HG03432 (cell line): ENCODE data around the gene CNTNAP2.

ENCODE experiments used
- ATAC-seq: cut with Tn5 transposase; IDR thresholded peaks from one replicate; pipeline ENCODE4 v1.9.1; 2021; ENCODE audit warnings: mild to moderate bottlenecking, moderate library complexity; ENCODE audit not compliant: unreplicated experiment

Gene CNTNAP2

DNA sequence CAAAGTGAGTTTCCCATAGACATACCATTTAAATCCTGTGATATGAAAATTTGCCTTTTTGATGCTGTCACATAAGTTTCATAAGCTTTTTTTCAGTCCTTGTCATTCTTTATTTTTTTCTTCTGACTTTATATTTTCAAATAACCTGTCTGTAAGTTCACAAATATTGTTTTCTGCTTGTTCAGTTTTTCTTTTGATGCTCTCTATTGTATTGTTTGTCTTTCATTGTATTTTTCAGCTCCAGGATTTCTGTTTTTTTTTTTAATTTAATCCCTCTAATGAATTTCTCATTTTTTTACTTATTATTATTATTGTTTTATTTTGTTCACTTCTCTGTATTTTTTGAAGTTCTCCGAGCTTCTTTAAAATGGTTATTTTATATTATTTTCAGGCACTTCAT, 623.4 kb downstream of the CNTNAP2 start:
- no peak for ATAC-seq

DNA sequence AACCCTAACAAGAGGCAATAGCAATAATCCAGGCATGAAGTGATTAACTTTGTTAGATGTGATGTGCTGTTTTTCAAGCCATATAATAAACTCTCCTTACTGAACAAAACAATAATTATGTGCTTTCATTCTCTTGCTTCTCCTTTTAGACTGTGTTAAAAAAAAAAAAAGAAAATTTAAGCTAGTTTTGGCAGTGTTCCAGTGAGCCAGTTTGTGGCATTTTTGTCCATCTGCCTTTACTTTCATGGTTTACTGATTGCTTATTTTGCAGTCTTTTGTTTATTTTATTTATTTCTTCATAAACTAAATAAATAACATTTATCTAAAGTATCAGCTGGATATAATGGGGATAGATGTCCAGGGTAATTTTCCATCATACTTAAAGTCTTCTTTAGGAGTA, 625.3 kb downstream of the CNTNAP2 start:
- ATAC-seq, result no peak

DNA sequence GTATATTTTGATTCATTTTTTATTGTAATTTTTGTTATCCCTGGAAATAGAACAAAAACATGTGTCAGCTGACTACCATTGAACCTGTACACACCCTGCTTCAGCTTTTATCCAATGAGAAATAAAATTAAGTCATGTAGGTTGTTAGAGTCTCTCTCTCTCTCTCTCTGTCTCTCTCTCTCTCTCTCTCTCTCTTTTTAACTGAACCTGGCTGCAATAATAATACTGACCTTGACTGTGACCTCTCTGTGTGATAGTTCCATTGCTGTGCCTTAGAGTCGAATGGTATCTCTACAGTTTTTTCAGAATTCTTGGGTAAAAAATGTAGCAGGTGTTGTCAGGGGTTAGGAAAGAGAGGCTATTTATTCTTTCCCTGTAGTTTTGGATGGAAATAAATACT, 637.8 kb downstream of the CNTNAP2 start:
- no peak for ATAC-seq

DNA sequence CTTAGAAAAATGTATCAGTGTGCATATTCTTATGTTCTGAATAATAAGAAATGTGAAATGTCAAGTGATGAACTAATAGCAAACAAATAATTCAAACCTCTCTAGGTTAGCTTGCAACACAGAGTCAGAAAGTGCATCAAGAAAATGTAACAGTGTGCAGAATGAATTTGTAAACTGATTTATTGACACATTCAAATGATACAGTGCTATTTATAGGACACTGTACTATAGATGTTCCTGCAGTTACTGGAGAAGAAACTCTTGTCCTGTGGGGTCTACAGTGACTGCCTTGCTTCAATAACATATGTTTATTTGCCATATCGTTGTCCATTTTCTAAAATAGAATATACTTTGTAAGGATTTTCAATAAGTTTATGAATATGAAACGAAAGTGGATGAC, 639.0 kb downstream of the CNTNAP2 start:
- no peak for ATAC-seq

DNA sequence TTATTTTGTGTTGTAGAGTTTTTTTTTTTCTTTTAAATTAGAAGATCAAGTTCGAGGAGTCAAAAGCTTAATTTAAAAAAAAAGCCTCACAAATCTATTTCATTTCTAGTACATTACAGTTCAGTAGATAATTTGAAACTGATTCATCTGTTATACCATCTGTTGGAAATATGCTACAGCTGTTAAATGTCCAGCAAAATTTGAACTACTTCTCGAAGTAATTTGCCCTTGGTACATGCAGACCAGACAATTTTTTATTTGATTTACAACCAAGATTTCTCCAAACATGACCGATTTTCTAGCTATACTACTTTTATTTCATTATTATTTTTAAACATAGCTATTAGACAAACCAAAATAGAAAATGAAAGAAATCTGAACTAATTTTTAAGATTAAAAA, 647.9 kb downstream of the CNTNAP2 start:
- no peak for ATAC-seq

DNA sequence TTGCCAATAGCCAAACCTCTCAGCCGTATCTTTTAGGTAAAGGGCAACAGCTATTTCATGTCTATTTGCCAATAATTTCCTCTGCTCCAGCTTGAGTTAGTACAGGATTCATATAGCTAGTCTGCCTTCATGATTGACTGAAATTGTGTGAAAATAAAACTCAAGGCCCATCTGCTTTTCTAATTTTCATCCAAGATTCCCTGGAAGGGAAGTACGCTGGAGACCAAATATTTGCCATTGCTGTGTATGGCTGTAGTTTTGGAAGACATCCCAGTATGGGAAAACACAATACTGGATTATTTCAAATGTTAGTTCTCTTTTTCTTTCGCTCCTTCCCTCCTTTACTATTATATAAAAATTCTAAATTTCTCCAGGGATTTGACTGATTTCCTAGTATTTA, 652.4 kb downstream of the CNTNAP2 start:
- ATAC-seq, result no peak

DNA sequence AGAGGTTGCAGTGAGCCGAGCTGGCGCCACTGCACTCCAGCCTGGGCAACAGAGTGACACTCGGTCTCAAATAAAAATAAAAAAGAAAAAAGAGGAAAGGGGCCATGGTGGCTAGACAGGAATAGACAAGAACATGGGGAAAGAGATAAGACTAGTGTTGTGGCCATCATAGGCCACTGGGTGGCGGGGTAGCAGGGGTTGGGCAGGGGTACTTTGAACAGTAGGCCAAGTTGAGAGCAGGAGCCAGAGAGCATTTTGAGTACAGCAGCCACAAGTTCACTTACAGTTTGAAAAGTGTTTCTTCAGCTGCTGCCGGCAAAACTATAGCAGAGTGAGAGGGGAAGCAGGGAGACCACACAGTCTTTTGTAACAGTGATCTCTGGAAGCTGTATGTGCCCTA, 656.0 kb downstream of the CNTNAP2 start:
- no peak for ATAC-seq

DNA sequence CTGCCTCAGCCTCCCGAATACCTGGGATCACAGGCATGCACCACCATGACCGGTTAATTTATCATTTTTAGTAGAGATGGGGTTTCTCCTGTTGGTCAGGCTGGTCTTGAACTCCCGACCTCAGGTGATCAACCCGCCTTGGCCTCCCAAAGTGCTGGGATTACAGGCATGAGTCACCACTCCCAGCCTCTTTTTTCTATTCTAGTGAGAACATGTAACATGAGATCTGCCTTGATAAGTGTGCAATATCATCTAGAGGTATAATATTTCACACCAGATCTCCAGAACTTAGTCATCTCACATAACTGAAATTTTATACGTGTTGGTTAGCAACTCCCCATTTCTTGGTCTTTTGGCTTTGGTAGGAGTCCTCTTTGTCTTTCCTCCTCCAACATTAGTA, 656.9 kb downstream of the CNTNAP2 start:
- no peak for ATAC-seq

DNA sequence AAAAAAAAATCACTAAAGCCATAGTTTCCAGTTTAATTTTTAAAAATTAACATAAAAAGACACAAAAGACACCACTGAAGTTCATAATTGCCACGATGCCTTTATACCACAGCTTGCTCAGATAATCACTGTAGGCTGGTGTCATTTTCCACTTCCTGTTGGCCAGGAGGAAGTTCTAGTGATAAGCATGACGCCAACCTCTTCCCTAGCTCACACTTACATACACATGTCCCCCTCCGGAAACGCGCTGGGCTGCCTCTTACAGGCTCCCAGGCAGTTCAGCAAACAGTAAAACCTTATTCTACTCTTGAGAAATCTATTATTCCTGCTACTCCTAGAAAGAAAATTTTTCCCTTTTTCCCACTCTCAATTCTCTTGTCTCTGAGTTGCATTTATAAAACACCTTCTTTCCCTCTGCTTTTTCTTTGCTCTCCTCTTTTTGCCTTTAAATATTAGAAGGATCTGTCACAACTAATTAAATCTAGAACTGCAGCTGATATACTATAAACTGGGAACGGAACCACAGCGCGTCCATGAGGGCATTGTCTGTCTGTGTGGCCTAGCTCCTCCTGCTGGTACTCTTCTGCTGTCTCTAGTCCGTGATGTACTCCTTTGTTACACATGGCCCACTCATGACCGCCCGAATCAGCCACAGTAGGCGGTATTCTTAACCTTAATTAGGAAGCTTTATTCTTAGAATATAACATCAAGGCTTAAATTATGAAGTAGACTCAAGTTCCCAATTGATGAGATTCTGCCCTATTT, 664.9 kb downstream of the CNTNAP2 start:
- ATAC-seq, result no peak

DNA sequence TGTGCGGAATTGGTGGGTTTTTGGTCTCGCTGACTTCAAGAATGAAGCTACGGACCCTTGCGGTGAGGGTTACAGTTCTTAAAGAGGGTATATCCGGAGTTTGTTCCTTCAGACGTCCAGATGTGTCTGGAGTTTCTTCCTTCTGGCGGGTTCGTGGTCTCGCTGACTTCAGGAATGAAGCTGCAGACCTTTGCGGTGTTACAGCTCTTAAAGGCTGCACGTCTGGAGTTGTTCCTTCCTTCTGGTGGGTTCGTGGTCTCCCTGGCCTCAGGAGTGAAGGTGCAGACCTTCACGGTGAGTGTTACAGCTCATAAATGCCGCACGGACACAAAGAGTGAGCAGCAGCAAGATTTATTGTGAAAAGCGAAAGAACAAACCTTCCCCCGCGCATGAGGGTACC, 670.7 kb downstream of the CNTNAP2 start:
- no peak for ATAC-seq

DNA sequence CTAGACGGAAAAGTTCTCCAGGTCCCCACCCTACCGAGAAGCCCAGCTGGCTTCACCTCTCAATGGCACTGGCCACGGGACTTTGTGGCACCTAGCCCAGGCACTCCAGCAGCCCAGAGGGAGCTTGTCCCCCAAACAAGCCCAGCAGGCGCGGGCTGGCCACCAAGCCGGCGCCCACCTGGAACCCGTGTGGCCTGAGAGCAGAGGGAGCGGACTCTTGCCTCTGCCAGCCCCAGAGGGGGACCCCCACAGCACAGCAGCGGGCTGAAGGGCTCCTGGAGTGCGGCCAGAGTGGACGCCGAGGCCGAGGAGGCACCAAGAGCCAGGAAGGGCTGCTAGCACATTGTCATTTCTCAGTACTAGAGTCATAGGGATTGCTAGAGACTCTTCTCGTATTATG, 671.4 kb downstream of the CNTNAP2 start:
- no peak for ATAC-seq

DNA sequence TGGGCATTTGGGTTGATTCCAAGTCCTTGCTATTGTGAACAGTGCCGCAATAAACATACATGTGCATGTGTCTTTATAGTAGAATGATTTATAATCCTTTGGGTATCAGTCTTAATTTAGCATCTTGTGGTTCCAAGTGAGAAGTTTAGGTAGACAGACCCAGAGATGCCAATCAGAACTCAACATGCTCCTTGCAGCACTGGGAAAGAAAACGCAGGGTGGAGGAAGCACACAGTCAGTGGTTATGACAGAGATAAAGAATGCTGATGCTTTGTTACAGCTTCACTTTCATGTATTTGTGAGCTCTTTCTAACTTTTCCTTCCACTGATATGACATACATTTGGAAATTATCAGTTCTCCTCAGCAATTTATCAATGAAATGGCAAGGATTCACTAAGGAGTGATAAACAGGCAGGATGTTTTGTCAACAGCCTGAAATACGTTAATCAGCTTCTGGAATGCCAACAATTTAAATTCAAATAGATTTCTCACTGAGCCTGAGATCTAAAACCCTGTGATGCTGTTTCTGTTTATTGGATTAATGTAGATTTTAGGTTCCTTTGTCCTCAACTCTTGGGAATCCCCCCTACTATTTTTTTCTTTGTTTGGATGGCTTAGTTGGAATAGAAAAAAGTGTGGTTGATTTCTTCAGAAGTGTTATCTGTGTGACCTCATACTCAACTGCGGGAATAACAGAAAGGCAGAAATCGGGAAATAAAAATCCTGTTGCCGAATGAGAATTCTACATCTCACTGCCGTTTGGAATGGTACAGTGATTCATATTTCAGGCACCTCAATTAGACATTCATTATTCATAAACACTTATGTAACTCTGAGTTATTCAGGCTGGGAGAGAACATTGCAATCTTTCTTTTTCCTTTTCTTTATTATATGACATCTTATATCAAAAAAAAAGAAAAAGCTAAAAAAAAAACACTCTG, 675.0 kb downstream of the CNTNAP2 start:
- ATAC-seq, result no peak

DNA sequence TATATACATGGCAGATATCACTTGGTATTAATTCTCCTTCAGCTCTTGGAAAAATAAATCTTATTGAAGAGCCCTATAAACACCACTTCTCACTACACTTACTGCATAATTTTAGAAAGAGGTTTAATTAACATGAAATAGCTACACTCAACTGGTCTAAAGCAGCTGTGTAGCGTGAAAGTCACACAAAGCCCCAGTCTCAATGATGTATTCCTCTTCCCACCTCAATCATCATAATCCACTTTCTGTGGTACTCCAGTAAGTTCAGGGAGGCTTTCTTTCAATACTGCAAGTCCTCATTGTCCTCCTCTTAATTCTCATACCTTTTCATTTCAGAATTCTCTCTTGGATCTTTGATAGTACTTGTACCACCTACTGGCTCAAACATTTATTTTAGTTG, 688.0 kb downstream of the CNTNAP2 start:
- no peak for ATAC-seq

DNA sequence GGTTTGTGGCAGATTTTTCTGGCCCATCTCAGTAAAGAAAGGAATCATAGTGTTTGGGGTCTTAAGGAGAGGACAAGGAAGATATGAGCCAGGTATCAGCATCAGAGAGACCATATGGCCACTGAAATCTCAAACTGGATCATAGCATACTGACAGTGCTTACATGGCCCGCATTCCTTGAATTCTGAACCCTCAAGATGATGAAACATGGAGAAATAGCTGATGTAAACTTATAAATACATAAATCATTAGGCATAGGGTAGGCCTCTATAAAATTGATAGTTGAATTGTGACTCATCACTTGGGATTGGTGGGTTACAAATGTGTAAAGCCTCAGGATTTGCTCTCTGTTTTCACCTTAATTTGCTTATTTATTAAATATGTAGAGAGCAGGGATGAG, 688.5 kb downstream of the CNTNAP2 start:
- no peak for ATAC-seq

DNA sequence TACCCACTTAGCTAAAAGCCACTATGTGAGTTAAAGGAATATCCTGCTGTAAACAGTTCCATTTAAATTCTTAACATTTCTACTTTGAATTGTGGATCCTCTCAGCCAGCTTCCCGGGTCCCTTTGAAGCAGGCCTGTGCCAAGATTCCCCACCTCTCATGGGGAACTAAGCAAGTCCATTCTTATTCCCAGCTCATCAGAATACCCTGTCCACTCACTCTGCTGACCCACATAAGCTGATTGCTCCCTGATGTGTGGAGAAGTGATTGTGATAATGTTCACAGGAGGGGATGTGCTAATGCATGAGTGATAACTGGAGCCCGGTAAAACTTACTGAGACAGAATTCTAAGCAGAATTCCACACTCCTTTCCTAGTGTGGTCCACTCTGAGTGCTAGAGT, 709.7 kb downstream of the CNTNAP2 start:
- no peak for ATAC-seq

DNA sequence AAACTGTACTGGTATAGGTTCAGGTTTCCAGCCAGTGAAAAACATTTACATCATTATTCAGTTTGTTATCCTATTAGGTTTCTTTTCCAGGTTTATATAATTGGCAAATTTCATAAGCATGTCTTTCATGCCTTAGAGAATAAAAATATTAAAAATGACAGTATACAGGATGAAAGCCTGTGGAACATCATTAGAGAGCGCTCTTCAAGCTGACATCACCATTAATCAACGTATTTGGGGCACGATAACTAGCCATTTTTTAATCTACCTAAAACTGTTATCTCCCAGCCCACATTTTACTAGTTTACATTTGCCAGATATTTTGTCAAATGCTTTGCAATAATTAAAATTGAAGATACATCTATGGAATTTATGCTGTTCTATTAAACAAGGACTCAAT, 714.1 kb downstream of the CNTNAP2 start:
- no peak for ATAC-seq

DNA sequence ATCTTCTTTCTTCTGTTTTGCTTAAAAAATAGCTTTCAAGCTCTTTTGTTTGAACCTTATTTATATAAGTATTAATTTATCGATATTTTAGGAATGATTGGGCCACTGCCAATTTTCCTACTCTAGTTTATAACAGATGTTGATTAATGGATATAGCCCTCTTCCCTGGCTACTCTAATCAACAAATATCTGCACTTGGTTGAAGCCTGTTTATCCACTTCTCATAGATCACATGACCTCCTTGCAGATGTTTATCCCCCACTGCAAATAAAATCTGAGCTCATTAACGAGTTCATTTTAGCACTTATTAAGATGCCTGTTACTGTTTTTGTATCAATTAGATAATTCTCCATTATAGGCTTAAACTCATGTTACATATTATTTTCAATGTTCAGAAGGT, 715.3 kb downstream of the CNTNAP2 start:
- no peak for ATAC-seq

DNA sequence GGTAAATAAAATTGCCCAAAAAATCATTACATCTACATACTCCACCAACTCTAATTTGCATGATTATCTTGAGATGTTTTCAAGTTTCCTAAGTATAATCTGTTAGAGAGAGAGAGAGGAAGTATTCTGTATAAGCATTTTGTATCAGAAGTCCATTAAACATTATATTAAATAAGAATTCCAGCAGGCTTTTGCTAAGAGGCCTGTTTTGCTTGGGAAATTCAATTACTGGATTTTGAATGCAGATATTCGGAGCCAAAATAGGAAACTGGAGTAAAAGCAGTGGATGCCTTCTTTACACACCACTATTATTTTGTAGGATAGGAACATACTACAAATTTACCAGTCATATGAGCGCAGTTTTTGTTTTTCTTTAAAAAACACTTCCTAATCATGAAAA, 727.8 kb downstream of the CNTNAP2 start:
- ATAC-seq, result no peak

DNA sequence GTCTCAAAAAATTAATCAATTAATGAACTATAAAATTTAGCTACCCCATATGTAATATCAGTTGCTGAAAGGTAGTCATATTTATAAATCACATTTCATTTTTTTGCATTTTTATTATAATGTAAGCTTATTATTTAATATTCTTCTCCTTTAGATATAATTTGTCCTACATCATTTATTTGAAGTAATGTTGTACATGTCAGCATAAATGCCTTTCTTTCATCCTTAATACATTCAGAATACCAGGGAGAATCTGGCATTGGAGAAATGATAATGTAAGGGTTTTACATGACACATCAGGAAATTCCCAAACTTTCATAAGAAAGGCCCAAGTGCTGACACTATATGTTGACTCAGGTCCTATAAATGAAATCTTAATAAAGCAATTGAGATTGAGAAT, 742.1 kb downstream of the CNTNAP2 start:
- ATAC-seq, result no peak

DNA sequence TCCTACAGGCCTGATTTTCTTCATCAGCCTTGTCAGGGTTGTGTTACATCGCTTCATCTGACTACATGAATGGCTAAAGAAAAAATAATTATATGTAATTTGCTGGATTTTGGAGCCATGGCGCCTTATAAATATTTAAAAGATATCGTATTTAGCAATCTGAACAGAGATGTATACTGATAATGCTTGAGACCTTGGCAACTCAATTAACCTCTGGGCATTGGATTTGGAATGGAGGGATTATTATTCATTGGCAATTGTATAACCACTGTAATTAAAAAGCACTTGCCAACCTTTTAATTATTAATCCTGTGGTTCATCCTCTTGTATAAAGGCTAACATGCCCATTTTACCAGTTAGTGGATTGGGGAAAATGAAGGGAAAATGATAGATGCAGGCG, 745.1 kb downstream of the CNTNAP2 start:
- no peak for ATAC-seq

DNA sequence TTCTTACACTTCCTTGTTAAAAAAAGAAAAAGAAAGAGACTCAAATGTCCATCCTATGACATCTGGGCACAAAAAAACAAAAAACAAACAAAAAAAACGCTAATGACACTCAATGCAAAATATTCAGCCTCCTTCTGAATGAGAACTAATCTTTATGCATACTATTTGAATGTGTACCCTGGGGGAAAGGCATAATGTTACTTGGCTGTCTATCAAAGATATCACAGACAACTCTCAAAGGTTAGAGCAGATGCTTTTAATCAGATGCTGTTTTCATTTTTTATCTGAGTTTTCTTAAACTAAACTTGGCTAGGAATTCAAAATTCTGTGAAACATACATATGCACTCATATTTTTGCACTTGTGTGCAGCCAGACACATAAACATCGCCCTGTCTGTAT, 745.8 kb downstream of the CNTNAP2 start:
- ATAC-seq, result no peak

DNA sequence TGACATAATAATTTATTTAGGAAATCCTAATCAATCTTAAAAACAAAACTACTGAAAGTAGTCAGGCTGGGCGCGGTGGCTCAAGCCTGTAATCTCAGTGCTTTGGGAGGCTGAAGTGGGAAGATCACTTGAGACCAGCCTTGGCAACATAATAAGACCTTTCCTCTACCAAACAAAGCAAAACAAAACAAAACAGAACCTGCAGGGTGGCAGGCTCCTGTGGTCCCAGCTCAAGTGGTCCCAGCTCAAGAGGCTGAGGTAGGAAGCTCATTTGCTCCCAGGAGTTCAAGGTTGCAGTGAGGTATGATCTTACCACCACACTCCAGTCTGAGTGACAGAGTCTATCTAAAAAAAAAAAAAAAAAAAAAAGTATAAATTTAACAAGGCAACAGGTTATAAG, 748.0 kb downstream of the CNTNAP2 start:
- ATAC-seq, result no peak
